ENCODE data around the gene GMPS.
"Not testable (repeated sequence)": the region's sequence is repeated elsewhere in the genome, so short reads cannot be mapped to it uniquely, and the experiment has no call there.

The GMPS gene

GRCh38 chr3:155872904-155873646 is 2.6 kb downstream of the GMPS start:
- DNase-seq = no peak

DNA sequence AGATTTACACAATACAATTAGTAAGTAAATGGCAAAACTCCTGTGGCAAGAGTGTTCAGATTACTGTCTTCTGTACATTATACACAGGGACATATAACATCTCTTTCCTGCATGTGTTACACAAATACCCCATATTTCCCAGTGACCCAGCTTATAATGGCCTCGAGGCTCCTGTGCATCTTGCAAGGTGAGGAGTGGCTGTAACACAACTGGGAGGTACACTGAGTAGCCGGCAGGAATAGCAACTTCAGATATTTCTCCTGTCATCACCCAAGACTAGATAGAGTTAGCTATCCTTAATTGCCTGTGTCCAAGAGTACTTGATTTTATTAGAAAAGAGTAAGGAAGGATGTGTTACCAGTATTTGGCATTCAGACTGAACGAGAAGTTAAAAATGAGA is 5.6 kb downstream of the GMPS start:
- no peak for DNase-seq

DNA sequence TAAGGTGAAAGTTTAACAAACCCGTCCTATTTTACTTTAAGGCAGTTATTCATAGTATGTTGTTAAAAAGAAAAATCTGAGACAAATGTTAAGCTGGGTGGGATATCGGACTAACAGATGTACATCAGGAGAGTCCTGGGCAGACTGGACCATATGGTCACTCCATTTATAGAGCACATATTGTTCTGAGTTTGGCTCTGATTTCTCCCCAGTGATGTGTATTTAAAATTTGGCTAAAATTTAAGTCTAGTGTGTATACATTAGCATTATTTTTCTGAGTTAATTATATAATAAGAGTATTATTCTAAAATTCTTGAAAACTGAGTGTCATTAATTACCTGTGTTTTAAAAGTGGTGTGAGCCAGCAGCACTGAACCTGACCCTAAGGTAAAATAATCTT is 6.1 kb downstream of the GMPS start:
- DNase-seq = no peak

DNA sequence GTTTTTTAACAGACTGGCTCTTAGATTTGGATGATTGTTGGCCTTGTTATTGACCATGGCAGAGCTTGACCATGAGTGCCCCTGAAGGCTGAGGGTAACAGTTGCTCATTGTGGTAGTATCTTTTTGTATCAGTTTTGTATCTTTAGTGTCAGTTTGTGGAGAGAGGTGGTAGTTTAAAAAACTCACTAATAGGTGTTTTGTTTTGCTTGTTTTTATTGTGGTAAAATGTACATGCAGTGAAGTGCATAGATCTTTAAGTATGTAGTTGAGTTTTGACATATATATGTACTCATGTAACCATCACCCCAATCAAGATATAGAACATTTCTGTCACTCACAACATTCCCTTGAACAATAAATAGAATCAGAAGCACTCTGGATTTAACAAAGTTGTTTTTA is 9.8 kb downstream of the GMPS start:
- DNase-seq = no peak

GRCh38 chr3:155884292-155884691 is 13.8 kb downstream of the GMPS start:
- DNase-seq = no peak

DNA sequence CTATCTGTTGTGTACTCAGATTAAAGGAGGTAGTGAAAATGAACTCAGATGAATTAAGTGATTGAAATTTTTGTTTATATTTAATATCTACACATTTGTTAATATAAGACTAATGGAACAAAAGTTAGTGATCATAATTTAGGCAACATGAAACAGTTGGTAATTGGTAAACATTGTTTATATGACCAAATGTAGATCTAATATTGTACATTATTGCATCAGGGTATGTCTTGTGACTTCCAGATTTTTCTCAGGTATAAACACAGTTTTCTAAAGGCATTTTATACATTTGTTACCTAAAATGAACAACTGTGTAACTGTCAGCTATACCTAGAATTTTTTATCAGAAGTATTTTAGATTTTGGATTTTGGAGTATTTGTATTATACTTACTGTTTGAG is 14.8 kb downstream of the GMPS start:
- no peak for DNase-seq

GRCh38 chr3:155886348-155886747 is 15.9 kb downstream of the GMPS start:
- not testable (repeated sequence) for DNase-seq

DNA sequence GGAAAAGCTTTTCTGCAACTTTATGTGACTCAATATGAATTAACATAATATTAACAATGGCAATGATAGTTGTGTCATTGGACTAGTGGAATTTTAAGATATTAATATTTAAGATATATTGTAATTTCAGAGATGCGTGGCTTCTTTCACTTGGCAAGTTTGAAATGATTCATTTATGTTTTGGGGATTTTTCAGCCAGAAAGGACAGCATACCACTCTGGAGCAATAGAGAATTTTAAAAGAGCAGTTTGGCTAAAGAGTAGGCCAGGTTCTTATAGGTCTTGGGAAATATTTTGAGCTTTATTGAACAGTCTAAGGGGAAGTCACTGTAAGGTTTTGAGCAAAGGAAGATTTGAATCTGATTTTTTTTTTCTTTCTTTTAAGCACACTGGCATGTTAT is 16.5 kb downstream of the GMPS start:
- no peak for DNase-seq

GRCh38 chr3:155889212-155889611 is 18.8 kb downstream of the GMPS start:
- no peak for DNase-seq

- DNase-seq = no peak
Measured at GRCh38 chr3:155889952-155890351, 19.5 kb downstream of the GMPS start.

DNA sequence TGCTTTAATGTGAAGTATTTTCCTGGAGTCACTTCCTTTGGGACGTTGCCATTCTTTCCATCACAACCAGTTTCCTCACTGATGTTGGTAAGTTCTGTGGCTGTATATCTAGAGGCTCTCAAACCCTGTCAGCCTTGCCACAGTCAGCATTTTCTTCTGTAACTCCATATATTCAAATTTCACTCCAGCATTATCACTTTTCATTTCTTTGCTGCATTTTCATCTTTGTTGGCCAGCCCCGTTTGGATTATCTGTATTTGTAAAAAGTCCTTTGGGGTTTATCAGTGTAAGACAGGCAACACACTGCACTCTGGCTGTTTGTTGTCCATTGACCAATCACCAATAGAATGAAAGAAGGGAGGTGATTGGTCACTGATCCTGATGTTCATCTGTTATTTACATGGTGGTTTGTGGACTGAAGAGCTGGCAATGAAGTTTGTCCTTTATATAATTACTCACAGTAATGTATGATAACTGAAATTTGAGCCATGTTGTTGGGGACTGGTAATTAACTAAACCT is 20.3 kb downstream of the GMPS start:
- no peak for DNase-seq

GRCh38 chr3:155891321-155891720 is 20.9 kb downstream of the GMPS start:
- DNase-seq = no peak

DNA sequence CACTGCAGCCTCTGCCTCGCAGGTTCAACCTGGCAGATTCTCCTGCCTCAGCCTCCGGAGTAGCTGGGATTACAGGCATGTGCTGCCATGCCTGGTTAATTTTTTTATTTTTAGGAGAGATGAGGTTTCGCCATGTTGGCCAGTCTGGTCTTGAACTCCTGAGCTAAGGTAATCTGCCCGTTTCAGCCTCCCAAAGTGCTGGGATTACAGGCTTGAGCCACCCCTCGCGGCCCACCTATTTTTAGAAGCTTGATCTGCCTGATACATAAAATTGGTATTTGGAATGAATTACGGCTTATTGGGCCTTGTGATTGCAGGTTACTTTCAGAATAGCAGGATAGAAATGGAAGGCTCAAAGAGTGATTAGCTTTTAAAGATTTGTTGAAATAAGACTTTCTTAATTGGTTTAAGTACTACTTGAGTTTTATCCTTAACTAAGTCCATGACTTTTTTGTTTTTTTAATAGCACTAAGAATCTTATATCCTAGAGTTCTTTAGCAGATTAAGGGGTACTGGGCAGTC is 25.0 kb downstream of the GMPS start:
- no peak for DNase-seq

DNA sequence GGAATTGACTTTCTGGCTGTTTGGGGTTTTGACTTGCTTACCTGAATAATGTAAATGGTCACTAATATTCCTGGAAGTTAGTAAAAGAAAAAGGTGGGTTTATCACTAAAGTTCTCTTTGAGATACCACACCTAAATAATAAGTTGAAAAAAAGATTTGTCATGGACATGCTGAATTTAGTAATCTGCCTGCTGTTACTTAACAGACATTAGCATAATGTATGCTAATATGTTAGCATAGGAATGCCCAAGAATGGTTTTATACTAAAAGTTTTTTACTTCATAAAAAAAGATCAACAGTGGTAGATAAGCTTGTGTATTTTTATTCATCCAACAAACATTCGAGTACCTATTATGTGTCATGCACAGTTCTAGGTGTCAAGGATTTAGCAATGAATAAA is 36.5 kb downstream of the GMPS start:
- no peak for DNase-seq

- no peak for DNase-seq
Measured at GRCh38 chr3:155908086-155908485, 37.6 kb downstream of the GMPS start.

- DNase-seq = no peak
Measured at GRCh38 chr3:155908605-155909004, 38.2 kb downstream of the GMPS start.

DNA sequence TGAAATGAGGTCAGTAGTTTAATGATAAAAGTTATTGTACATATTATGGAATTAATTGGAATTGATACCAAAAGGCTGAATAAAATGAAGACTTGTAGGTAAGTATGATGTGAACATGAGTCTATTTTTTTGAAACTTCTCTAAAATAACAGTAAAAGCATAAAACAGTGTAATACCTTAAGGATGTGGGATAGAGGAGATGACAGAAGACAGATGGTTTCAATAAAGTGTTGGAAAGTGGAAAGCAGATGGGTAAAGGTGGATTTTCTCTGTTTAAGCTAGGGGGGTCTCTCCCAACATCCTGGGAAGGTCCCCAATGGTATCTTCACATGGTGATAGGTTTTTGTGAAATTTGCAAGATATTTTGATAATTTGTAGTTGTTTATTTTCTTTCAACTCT is 41.6 kb downstream of the GMPS start:
- no peak for DNase-seq

GRCh38 chr3:155912579-155913190 is 42.2 kb downstream of the GMPS start:
- no peak for DNase-seq

- no peak for DNase-seq
Measured at GRCh38 chr3:155917781-155918180, 47.3 kb downstream of the GMPS start.

GRCh38 chr3:155919728-155920127 is 49.3 kb downstream of the GMPS start:
- DNase-seq = no peak

- DNase-seq = no peak
Measured at GRCh38 chr3:155921486-155921885, 51.0 kb downstream of the GMPS start.

- DNase-seq = no peak
Measured at GRCh38 chr3:155934230-155934629, 63.8 kb downstream of the GMPS start.

- DNase-seq = no peak
Measured at GRCh38 chr3:155938409-155938808, 68.0 kb downstream of the GMPS start.

GRCh38 chr3:155941354-155941753 is 70.9 kb downstream of the GMPS start:
- DNase-seq = no peak

Measured in cerebellar nuclear complex (tissue), 1 donor.